Activated CD8-positive, alpha-beta memory T cell treated with anti-CD3 and anti-CD28 coated beads, Interleukin-2, amount 50 U/mL, for 24 hours (primary cell): ENCODE data around the gene FOXP1.

Experiments used
- DNase-seq: peaks from one replicate; pipeline ENCODE4 v3.0.0-alpha.2; 2020; ENCODE audit errors: extremely low read depth

Gene FOXP1

DNA sequence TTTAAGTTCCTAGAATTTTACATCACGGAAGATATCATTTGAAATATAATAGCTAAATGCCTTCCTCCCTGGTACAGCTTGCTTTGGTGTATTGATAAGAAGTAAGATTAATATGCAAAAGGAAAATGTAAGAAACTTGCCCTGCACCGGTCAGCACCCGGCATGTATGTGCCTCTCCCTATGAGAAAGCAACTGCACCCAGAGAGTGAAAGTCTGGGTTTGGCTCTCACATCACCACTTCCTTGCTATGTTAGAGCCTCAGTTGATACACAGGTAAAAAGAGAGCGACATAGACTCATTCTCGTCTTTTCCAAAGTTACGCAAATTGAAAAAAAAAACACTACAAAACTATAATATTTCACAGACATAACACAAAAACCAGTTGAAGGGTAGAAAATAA lies 96.7 kb downstream of the FOXP1 start:
- no peak for DNase-seq

DNA sequence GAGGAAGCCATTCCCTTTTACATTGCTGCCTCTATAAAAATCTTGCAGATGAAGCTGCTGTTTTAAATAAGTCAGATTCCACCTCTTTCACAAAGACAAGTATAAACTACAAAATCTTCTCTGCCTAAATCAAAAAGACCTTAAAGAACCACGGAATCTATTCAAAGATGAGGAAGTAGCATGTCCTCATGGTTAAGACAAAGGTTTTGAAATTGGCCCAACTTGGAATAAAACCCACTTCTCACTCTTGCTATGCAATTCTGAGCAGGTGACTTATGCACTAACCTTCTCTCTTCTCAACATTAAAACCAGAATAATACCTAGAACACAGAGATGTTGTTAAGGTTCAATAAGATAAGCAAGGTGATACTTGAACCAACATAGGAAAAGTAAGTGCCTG lies 97.6 kb downstream of the FOXP1 start:
- no peak for DNase-seq

DNA sequence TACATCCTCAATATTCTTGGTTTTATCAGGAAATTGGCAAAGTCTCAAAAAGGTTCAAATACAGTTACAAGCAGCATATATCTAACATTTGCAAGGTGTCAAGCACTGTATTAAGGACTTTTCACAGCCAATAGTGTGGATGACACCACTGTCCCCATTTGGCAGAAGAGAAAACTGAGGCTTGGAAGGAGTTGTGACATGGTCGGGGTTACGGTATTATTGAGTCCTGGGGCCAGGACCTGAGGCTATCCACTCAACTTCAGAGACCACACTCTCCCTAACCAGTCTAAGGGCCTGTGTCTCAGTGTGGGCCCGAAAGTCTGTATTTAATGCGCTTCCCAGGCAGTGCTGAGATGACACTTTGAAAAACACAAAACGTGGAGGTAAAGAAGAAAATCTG lies 99.1 kb downstream of the FOXP1 start:
- DNase-seq, result no peak

DNA sequence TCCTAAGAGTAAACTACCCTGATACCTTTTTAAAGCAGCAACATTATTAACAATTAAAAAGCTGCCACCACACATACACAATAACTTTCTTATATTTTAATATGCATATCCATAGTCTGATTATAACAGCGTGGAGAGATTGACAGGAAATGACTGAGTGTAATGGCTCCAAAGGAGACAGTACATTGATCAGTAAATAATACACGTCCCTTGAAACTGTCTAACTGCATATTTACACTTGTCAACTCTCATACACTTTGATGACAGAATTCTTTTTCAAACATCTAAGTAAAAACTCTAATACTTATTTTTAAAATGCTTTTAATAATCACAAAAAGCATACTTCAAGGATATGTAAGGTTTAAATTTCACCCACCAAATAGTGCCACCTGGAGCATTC lies 99.5 kb downstream of the FOXP1 start:
- DNase-seq, result no peak

DNA sequence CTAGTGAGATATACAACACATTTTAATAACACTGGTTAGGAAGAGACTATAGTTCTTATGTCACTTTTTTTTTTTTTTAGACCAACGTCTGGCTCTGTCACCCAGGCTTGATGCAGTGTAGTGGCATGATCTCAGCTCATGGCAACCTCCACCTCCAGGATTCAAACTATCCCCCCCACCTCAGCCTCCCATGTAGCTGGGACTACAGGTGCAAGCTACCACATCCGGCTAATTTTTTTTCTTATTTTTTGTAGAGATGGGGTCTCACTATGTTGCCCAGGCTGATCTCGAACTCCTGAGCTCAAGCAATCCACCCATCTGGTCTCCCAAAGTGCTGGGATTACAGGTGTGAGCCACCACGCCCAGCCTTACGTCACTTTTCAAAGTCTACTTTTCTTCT lies 100.8 kb downstream of the FOXP1 start:
- DNase-seq, result no peak

- DNase-seq, result peak; percentile 42
Observed at GRCh38 chr3:71478568-71478967, 105.0 kb downstream of the FOXP1 start.

DNA sequence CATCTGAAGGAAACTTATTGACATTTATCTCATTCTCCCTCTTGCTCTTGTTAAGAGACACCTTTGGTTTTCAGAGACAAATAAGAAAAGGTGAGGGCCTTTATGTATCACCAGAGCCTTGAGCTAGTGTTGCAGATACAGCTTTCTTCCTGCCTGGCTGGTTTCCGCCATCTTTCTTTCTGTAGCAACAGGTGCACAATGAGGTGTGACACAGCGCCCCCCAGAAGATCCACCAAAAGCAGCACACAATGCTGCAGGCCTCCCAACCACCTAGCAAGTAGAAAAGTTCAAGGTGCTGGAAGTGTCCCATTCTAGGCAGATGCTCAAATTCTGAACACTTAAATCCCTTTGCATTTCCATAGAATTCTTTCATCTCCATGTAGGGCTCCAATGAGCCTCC lies 106.6 kb downstream of the FOXP1 start:
- no peak for DNase-seq

GRCh38 chr3:71469138-71469435 lies 114.4 kb downstream of the FOXP1 start:
- DNase-seq, result no peak

DNA sequence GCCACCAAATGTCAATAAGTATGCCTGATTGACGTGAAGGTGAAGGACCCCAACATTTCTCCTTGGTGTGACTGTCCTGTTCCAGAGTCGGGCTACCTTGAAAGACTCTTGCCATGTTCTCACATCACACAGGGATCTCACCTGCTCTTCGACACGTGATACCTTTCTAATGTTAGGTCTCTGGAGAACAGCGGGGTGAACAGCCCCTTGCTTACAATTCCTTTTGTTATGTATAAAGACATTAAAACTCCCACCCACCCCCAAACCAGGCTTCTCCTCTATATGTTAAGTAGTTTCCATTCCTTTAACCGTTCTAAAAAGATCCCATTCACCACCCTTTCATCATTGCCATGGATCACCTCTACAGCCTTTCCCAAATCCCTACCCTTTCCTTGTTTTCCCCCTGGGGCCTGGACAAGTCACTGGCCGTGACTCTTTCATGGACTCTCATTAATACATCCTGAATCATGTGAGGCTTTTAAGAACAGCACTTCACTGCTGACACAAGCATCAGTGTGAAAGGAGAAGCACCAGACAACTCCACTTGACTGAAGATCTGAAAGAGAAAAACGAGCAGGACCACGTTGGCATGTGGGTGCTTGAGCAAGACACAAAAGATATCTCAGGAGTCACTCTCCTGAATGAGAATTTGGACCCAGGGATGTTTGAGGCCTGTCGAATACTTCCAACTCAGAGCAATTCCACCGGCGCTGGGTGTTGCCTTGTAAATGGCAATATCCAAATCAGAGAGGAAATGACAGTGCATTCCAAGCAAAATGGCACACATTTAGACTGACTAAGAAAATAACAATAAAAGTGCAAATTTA lies 115.0 kb downstream of the FOXP1 start:
- no peak for DNase-seq

DNA sequence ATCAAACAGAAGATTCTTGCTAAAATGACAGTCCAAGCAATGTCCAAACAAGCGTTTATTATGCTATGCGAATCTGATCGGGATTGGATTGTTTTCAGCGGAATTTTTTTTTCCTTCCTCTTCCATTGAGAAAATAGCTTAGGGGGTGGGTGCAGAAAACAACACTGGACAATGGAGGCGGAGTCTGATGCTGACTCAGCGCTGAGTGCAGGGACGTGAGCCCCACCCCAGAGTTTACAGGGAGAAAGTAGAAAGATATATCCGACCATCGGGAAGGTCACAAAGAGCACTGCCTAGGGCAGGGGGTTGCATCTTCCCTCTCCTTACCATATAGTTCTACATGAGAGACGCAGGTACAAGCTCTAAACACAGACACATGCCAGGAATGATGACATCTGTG lies 117.0 kb downstream of the FOXP1 start:
- no peak for DNase-seq

DNA sequence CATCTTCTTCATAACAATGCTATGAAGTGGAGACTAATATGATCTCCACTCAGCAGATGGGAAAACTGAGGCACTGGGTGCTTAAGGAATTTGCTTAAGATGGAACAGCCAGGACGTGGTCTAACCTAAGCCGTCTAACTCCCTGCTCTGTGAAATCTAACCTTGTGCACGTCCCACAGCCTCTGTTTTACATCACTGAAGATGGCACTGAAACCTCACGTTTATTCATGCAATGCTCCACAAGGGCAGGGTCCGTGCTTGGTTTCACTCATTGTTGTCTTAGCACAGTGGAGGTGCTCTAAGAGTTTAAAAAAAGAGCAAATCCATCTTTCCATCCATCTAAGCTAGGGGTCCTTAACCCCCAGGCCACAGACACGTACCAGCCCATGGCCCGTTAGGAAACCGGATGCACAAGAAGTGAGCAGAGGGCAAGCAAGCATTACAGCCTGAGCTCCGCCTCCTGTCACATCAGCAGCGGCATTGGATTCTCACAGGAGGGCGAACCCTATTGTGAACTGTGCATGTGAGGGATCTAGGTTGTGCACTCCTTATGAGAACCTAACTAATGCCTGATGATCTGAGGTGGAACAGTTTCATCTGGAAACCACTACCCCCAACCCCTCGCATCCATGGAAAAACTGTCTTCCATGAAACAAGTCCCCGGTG lies 118.0 kb downstream of the FOXP1 start:
- DNase-seq, result no peak

- no peak for DNase-seq
Observed at GRCh38 chr3:71464613-71465012, 118.9 kb downstream of the FOXP1 start.

GRCh38 chr3:71463617-71464016 lies 119.9 kb downstream of the FOXP1 start:
- no peak for DNase-seq

DNA sequence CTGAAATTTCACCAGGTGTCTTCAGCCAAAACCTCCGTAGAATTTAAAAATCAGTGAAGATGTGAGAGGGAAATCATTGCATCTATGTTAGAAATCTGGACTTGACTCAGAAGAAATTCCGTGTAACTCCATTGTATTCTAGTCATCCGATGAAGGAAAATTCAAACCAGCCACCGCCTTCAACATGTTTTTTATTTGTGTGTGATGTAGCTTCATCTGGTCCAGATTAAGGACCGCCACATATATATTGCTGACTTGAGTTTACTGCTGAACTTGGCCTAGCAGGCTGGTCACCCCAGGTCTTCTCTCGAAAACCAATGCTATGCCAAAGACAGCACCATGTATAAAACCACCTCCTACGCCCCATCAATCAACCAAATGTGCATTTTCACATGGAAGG lies 120.9 kb downstream of the FOXP1 start:
- DNase-seq, result no peak

GRCh38 chr3:71461749-71462483 lies 121.6 kb downstream of the FOXP1 start:
- no peak for DNase-seq

GRCh38 chr3:71461114-71461513 lies 122.4 kb downstream of the FOXP1 start:
- no peak for DNase-seq

- DNase-seq, result no peak
Observed at GRCh38 chr3:71458895-71459294, 124.6 kb downstream of the FOXP1 start.

DNA sequence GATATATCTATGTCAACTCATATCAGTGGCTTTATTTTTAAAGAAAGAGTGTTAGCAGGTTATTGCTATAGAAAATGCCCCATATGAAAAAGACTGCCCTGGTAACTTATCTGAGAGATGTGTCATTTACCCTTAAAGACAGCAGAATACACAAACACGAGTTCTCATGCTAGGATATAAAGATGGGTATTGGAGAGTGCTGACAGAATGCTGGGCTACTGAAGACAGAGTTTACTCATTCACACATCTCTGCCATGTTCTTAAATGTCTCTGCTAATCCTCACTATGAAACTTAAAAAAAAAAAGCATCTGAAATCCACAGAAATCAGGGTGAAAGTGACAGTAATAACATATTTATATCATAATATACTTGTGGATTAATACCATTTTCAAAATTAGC lies 126.7 kb downstream of the FOXP1 start:
- DNase-seq, result no peak

DNA sequence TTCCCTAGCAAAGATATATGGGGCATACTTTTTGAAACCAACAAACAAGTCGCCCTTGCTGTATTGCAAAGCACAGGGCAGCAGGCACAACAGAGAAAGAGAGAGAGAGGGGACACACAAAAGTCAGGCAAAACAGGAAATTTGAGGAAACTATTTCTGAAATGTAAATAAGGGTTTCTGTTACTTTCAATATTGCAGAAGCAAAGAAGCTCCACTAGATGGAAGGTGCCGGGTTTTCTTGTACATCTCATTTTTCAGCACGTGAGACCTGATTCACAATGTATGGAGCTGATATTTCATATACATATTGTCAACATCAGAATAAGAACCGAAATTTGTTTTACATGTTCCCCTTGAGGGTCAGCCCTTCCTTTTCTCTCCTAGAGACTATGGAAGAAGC lies 127.4 kb downstream of the FOXP1 start:
- DNase-seq, result no peak

GRCh38 chr3:71454512-71455403 lies 128.8 kb downstream of the FOXP1 start:
- DNase-seq, result no peak

- DNase-seq, result no peak
Observed at GRCh38 chr3:71453822-71454511, 129.6 kb downstream of the FOXP1 start.
